ENCODE data around the gene NR2F1.

DNA sequence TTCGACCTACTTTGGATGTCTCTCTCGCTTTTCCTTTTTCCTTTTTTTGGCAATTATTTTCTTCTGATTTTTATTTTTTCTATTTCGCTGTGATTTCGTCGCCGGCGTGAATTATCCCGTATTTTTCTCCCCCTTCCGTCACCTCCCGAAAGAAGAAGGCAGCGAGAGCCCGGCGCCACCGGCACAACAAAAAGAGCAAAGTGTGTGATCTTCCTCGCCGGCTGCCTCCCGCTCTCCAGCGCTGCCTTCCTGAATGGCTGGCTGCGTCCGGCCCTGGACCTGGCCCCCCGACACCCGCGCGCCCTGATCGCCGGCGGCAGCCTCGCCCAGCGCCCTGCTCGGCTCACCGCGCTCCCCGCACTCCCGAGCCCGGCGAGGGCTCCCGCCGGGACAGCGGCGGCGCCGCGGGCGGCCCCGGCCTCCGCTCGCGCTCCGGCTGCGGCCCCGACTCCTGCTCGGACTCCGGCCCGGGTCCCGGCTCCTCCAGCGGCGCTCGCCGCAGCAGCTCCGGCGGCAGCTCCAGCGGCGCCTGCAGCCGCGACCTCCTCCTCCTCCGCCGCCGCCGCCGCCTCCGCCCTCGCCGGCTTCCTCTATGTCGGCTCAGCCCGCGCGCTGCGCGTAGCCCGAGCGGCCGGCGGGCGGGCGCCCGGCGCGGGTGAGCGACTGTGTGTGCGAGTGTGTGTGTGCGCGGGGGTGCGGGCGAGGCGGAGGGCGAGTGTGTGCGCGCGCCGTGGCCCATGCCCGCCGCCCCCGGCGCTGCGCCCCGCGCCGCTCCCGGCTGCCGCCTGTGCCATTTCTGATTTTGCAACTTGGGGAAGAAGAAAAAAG lies 960 bp downstream of the NR2F1 start:
- no peak for TF ChIP-seq POLR2A (IDR thresholded peaks at IDR 0.05)
- no peak for TF ChIP-seq CTCF (IDR thresholded peaks at IDR 0.05 in 8 of 11, conservative IDR thresholded peaks at IDR 0.05 in 3 of 11)
- peak in 2 of 3 donors; percentile 25 to 27 for TF ChIP-seq POLR2AphosphoS5 (IDR thresholded peaks at IDR 0.05)
